D721Med (cell line): Measurements from ENCODE around the gene BRSK1.

Source experiments
- DNase-seq: peaks from one replicate; pipeline ENCODE4 v3.0.0; 2011; ENCODE audit warnings: low spot score; ENCODE audit not compliant: insufficient read length
- FAIRE-seq: peaks from 2 replicates; lab custom pipeline; 2011; peaks lifted over from hg19 to GRCh38; lab: Jason Lieb, UNC
- TF ChIP-seq, protein P1 (sequence below): IDR thresholded peaks from 2 replicates; pipeline ENCODE4 v1.5.1; 2012; ENCODE audit warnings: mild to moderate bottlenecking, control low read depth; ENCODE audit not compliant: insufficient read depth; ENCODE audit errors: missing control alignments

Gene BRSK1

DNA sequence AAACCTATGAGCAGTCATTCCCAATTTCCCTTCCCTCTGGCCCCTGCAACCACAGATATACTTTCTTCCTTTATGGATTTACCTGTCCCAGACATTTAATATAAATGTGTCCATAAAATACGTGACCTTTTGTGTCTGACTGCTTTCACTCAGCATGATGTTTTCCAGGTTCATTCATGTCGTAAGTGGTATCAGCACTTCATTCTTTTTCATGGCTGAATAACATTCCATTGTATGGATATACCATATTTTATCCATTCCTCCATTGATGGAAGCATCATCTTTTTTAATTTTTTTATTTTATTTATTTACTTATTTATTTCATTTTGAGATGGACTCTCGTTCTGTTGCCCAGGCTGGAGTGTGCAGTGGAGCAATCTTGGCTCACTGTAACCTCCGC lies 17.0 kb upstream of the BRSK1 start:
- DNase-seq (no peak), FAIRE-seq (no peak)
- TF ChIP-seq, protein P1, sequence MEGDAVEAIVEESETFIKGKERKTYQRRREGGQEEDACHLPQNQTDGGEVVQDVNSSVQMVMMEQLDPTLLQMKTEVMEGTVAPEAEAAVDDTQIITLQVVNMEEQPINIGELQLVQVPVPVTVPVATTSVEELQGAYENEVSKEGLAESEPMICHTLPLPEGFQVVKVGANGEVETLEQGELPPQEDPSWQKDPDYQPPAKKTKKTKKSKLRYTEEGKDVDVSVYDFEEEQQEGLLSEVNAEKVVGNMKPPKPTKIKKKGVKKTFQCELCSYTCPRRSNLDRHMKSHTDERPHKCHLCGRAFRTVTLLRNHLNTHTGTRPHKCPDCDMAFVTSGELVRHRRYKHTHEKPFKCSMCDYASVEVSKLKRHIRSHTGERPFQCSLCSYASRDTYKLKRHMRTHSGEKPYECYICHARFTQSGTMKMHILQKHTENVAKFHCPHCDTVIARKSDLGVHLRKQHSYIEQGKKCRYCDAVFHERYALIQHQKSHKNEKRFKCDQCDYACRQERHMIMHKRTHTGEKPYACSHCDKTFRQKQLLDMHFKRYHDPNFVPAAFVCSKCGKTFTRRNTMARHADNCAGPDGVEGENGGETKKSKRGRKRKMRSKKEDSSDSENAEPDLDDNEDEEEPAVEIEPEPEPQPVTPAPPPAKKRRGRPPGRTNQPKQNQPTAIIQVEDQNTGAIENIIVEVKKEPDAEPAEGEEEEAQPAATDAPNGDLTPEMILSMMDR = no peak

DNA sequence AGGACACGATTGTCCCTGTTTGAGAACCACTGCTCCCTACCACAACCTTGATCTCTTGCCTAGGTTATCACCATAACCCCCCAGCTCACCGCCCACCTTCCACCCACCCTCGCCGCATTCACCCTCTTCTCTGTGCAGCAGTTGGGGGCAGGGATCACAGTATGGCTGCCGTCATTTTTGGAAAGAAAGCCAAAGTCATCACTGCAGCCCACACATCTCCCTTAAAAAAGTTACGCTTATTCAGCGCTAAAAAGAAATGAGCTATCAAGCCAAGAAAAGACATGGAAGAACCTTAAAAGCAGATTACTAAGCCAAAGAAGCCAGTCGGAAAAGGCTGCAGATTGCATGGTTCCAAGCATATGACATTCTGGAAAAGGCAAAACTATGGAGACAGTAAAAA lies 14.5 kb upstream of the BRSK1 start:
- TF ChIP-seq, protein P1 = no peak
- DNase-seq = no peak
- FAIRE-seq = no peak

DNA sequence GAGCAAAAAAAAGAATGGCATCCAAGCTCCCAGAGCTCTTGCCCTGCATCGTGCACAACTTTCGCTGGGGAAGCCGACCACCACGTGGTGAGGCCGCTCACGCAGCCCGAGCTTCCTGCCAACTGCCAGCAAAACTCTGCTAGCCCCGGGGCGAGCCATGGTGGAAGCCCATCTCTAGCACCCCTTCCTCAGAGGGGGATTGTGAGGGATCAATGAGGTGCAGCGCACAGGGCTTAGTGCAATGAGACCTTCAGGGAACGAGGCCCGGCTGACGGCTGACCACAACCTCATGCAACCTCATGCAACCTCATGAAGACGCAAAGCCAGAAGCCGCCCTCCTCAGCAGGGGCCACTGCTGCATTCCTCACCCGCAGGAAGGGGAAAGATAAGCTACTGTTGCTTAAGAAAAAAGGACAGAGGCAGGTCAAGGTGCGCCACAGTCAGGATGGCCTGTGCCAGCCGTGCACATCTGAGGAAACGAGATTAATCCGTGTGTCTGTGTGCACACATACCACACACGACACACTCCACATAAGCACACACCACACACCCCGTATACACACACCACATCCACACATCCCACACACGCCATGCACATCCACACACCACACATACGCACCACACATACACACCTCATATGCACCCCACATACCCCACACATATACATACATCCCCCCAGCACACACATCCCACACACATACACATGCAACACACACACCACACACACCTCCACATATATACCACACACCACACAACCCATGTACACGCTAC lies 13.4 kb upstream of the BRSK1 start:
- DNase-seq (no peak), FAIRE-seq (no peak)
- TF ChIP-seq, protein P1 = no peak

DNA sequence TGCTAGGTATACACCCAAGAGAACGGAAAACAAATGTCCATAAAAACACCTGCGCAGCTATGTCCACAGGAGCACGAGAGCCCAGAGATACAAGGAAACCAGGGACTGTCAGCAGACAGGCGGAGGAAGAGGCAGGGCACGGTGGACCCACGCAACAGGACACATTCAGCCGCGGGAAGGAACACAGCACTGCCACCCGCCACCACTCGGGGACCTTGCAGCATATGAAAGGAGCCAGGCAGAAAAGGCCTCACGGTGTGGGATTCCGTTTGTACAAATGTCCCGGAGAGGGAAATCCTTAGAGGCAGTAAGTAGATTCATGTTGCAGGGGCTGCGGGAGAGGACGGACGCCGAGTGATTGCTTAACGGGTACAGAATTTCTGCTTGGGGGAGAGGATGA lies 11.7 kb upstream of the BRSK1 start:
- TF ChIP-seq, protein P1 = no peak
- no peak for DNase-seq
- FAIRE-seq = no peak

DNA sequence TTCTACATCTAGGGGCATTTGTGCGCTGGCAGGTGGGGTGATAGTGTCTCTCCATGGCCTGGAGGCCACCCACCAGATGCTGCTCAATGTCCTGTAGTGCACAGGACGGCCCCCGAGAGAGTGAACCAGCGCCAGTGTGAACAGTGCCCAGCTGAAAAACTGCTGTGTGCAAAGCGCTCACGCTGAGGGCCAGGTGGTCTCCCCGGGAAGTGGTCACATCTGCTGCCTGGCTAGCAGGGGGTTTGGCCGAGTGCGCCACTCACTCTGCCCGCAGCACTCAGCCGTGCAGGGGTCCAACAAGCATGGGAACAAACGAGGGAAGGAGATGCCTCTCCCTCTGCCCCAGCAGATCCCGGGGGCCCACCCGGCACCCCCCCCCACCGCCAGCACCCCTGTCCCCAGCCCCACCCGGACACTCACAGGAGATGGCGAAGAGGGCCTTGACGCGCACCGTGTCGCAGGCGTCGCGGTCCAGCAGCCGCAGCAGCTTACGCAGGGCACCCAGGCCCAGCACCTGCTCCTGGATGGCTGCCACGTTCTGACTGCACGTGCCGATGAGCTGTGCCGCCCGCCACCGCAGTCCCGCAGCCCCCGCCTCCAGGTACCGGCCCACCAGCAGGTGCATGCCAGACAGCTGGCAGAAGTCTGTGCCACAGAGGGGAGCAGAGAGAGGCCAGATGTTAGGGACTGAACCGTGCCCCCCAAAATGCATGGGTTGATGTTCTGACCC lies 9.7 kb upstream of the BRSK1 start:
- FAIRE-seq (no peak), DNase-seq (no peak)
- TF ChIP-seq, protein P1 = no peak

DNA sequence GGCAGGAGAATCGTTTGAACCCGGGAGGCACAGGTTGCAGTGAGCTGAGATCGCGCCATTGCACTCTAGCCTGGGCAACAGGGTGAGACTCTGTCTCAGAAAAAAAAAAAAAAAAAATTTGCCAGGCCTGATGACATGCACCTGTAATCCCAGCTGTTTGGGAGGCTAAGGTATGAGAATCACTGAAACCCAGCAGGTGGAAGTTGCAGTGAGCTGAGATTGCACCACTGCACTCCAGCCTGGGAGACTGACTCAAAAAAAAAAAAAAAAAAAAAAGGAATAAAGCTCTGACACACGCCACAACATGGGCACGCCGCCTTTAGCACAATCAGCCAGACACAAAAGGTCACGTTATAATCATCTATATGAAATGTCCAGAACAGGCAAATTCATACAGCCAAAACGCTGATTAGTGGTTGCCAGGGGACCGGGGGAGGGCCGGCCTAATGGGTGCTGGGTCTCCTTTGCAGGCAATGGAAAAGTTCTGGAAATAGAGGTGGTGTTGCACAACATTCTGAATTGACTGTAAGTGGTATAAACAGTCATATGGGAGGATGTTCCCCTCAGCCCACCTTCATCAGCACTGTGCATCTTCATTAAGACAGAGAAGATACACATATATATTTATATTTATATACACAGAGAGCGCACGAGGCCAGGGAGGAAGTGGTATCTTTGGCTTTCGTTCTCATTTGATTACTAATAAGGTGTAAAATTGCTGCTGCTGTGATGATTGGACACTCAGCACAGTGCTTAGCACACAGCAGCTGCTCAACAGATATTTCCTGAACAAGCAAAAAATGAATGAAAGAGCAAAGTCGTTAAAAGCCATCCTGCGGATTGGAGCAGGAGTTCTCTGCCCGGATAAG lies 7.7 kb upstream of the BRSK1 start:
- FAIRE-seq = no peak
- TF ChIP-seq, protein P1 = no peak
- DNase-seq = no peak
